Right forelimb (tissue), 1 donor: ENCODE measurements around the gene GMDS.

Source experiments
- DNase-seq: peaks from one replicate; pipeline ENCODE4 v3.0.0-alpha.2; 2018

The GMDS gene

GRCh38 chr6:2237001-2237400, 8.4 kb downstream of the GMDS start:
- no peak for DNase-seq

- DNase-seq: no peak
Observed at GRCh38 chr6:2235777-2236495, 9.5 kb downstream of the GMDS start.

GRCh38 chr6:2232445-2232844, 13.0 kb downstream of the GMDS start:
- DNase-seq: no peak

- no peak for DNase-seq
Observed at GRCh38 chr6:2231438-2231837, 14.0 kb downstream of the GMDS start.

GRCh38 chr6:2230659-2231277, 14.6 kb downstream of the GMDS start:
- DNase-seq: no peak

- no peak for DNase-seq
Observed at GRCh38 chr6:2229742-2230141, 15.7 kb downstream of the GMDS start.

- no peak for DNase-seq
Observed at GRCh38 chr6:2229039-2229438, 16.4 kb downstream of the GMDS start.

GRCh38 chr6:2228392-2228791, 17.0 kb downstream of the GMDS start:
- DNase-seq: no peak

GRCh38 chr6:2226775-2227174, 18.6 kb downstream of the GMDS start:
- DNase-seq: no peak

GRCh38 chr6:2225422-2226392, 19.7 kb downstream of the GMDS start:
- DNase-seq: no peak

- no peak for DNase-seq
Observed at GRCh38 chr6:2224847-2225382, 20.5 kb downstream of the GMDS start.

GRCh38 chr6:2222275-2222842, 23.0 kb downstream of the GMDS start:
- no peak for DNase-seq

- DNase-seq: no peak
Observed at GRCh38 chr6:2221726-2222274, 23.6 kb downstream of the GMDS start.

- DNase-seq: no peak
Observed at GRCh38 chr6:2220154-2220553, 25.3 kb downstream of the GMDS start.

GRCh38 chr6:2218866-2219265, 26.5 kb downstream of the GMDS start:
- no peak for DNase-seq

- DNase-seq: no peak
Observed at GRCh38 chr6:2216794-2217383, 28.5 kb downstream of the GMDS start.

- no peak for DNase-seq
Observed at GRCh38 chr6:2215342-2215741, 30.1 kb downstream of the GMDS start.

GRCh38 chr6:2213086-2213485, 32.3 kb downstream of the GMDS start:
- DNase-seq: no peak

GRCh38 chr6:2209226-2209809, 36.1 kb downstream of the GMDS start:
- no peak for DNase-seq

- DNase-seq: no peak
Observed at GRCh38 chr6:2208468-2208867, 36.9 kb downstream of the GMDS start.

- no peak for DNase-seq
Observed at GRCh38 chr6:2205396-2205795, 40.0 kb downstream of the GMDS start.

- DNase-seq: no peak
Observed at GRCh38 chr6:2204272-2204671, 41.1 kb downstream of the GMDS start.
